HCT116 (cell line): ENCODE results near the gene RAB4B. TPM values are rescaled to one million over a fixed set of nuclear protein-coding genes. Genes with fewer than 3 reads are reported as not detected.

Experiments used
- ATAC-seq: fragments of 200-7000 bp; cut with Tn5 transposase; 2 replicates; pipeline ENCODE4 v1.9.1; 2020; ENCODE audit warnings: mild to moderate bottlenecking, moderate library complexity
- BruUV-seq: library from RNA; stranded (reverse); fragments of 400-500 nt; replicated peaks from 2 replicates; lab custom pipeline; 2021; lab: Mats Ljungman, UMichigan
- CTCF ChIA-PET: fragments of 300-600 bp; sonication (Branson Sonifier 250); formaldehyde crosslinking; loops from one replicate; lab custom pipeline; 2021; ENCODE audit warnings: antibody characterized with exemption; lab: Charles Lee
- POLR2A ChIA-PET: fragments of 300-600, 350-600 bp; sonication (Branson Sonifier 250); formaldehyde crosslinking; loops from one replicate; lab custom pipeline; 2021; ENCODE audit warnings: antibody characterized with exemption; lab: Charles Lee
- RAD21 ChIA-PET, 2 experiments: fragments of 300-600 bp; sonication (Branson Sonifier 250); formaldehyde crosslinking; loops; one replicate each; lab custom pipeline; 2023; ENCODE audit warnings: low total read pairs in 2 of 2; ENCODE audit not compliant: uncharacterized antibody in 2 of 2, unreplicated experiment in 2 of 2, low non-redundant PET in 1 of 2; lab: Charles Lee
- DNase-seq: peaks from one replicate; pipeline ENCODE4 v3.0.0-alpha.2; 2010; ENCODE audit warnings: low read depth, low spot score
- H2AFZ ChIP-seq: fragments of 200-600 bp; shearing (Covaris generic), sonication (generic); 2 replicates; pipeline ENCODE4 v1.6.1; 2017; ENCODE audit warnings: low read depth, mixed run types, mixed read lengths, antibody characterized with exemption, low read length; ENCODE audit not compliant: poor library complexity, severe bottlenecking
- H3K27ac ChIP-seq: 2 replicates; pipeline ENCODE4 v1.5.1; 2012; ENCODE audit warnings: low read depth, low read length
- H3K27me3 ChIP-seq: fragments of 200-600 bp; sonication (generic); 2 replicates; pipeline ENCODE4 v1.6.1; 2016; ENCODE audit warnings: mixed run types, low read length, mixed read lengths; ENCODE audit not compliant: insufficient read depth
- H3K36me3 ChIP-seq, 2 experiments: fragments of 200-500 bp in 1 of 2; fragments of 200-600 bp in 1 of 2; sonication (Bioruptor generic) in 1 of 2; sonication (generic) in 1 of 2; 2 replicates each; pipeline versions ENCODE4 v1.5.1 to v1.6.1; 2014 to 2016; ENCODE audit warnings: low read length in 2 of 2, inconsistent platforms in 1 of 2, mixed read lengths in 1 of 2, mixed run types in 1 of 2; ENCODE audit not compliant: insufficient read depth in 2 of 2, control insufficient read depth in 1 of 2
- H3K4me1 ChIP-seq, 2 experiments: fragments of 200-600 bp in 1 of 2; sonication (generic) in 1 of 2; 2 replicates each; pipeline versions ENCODE4 v1.5.1 to v1.6.1; 2012 to 2017; ENCODE audit warnings: low read length in 2 of 2, inconsistent platforms in 1 of 2, mild to moderate bottlenecking in 1 of 2, mixed read lengths in 1 of 2, mixed run types in 1 of 2, moderate library complexity in 1 of 2; ENCODE audit not compliant: insufficient read depth in 2 of 2, control insufficient read depth in 1 of 2
- H3K4me2 ChIP-seq: fragments of 200-600 bp; sonication (generic); 2 replicates; pipeline ENCODE4 v1.6.1; 2017; ENCODE audit warnings: mixed run types, low read length, mixed read lengths
- H3K4me3 ChIP-seq, 2 experiments: fragments of 200-600 bp in 1 of 2; sonication (generic) in 1 of 2; replicated peaks in 1 of 2; 2 replicates each; pipeline ENCODE4 v1.5.1; 2011 to 2016; ENCODE audit warnings: low read length in 2 of 2, control low read depth in 1 of 2, low read depth in 1 of 2, mild to moderate bottlenecking in 1 of 2, mixed read lengths in 1 of 2, mixed run types in 1 of 2
- H3K79me2 ChIP-seq: fragments of 200-600 bp; sonication (generic); 2 replicates; pipeline ENCODE4 v1.6.1; 2017; ENCODE audit warnings: mild to moderate bottlenecking, mixed run types, low read length, moderate library complexity, mixed read lengths; ENCODE audit not compliant: insufficient read depth
- H3K9ac ChIP-seq: fragments of 200-600 bp; sonication (generic); 2 replicates; pipeline ENCODE4 v1.6.1; 2016; ENCODE audit warnings: low read length, mixed read lengths
- H3K9me2 ChIP-seq: fragments of 200-600 bp; sonication (generic), shearing (Covaris generic); 2 replicates; pipeline ENCODE4 v1.6.1; 2017; ENCODE audit warnings: mixed run types, mild to moderate bottlenecking, moderate library complexity; ENCODE audit not compliant: insufficient read depth
- H3K9me3 ChIP-seq, 2 experiments: fragments of 200-500 bp in 1 of 2; fragments of 200-600 bp in 1 of 2; sonication (Bioruptor generic) in 1 of 2; sonication (generic) in 1 of 2; 2 replicates each; pipeline ENCODE4 v1.6.1; 2014 to 2017; ENCODE audit warnings: low read length in 2 of 2, mixed read lengths in 2 of 2, inconsistent platforms in 1 of 2, low read depth in 1 of 2, mild to moderate bottlenecking in 1 of 2, mixed run types in 1 of 2, moderate library complexity in 1 of 2; ENCODE audit not compliant: control insufficient read depth in 1 of 2, insufficient read depth in 1 of 2
- H4K20me1 ChIP-seq: fragments of 200-600 bp; sonication (generic), shearing (Covaris generic); 2 replicates; pipeline ENCODE4 v1.6.1; 2017; ENCODE audit warnings: mixed run types, mild to moderate bottlenecking, moderate library complexity; ENCODE audit not compliant: insufficient read depth
- ELF1 ChIP-seq: IDR thresholded peaks from 2 replicates; pipeline ENCODE4 v1.6.1; 2012; ENCODE audit warnings: low read depth, borderline replicate concordance
- EZH2 ChIP-seq: fragments of 200-600 bp; sonication (generic); IDR thresholded peaks from 2 replicates; pipeline ENCODE4 v1.6.1; 2017; ENCODE audit warnings: antibody characterized with exemption, mixed run types
- EZH2phosphoT487 ChIP-seq: fragments of 200-600 bp; IDR thresholded peaks from 2 replicates; pipeline ENCODE4 v1.6.1; 2018; ENCODE audit warnings: antibody characterized with exemption, borderline replicate concordance
- FOSL1 ChIP-seq: IDR thresholded peaks from 2 replicates; pipeline ENCODE4 v1.6.1; 2012; ENCODE audit warnings: low read depth
- JUND ChIP-seq: IDR thresholded peaks from 2 replicates; pipeline ENCODE4 v1.6.1; 2012
- MAX ChIP-seq: IDR thresholded peaks from 2 replicates; pipeline ENCODE4 v1.6.1; 2012
- POLR2AphosphoS5 ChIP-seq: IDR thresholded peaks from 2 replicates; pipeline ENCODE4 v1.6.1; 2011; ENCODE audit warnings: mild to moderate bottlenecking, low read depth, low read length, moderate library complexity
- RAD21 ChIP-seq: IDR thresholded peaks from 2 replicates; pipeline ENCODE4 v1.6.1; 2012; ENCODE audit warnings: low read depth, mild to moderate bottlenecking
- REST ChIP-seq: IDR thresholded peaks from 2 replicates; pipeline ENCODE4 v1.6.1; 2012; ENCODE audit warnings: low read depth
- SIN3A ChIP-seq: IDR thresholded peaks from 2 replicates; pipeline ENCODE4 v1.6.1; 2012; ENCODE audit warnings: low read depth
- SRF ChIP-seq: IDR thresholded peaks from 2 replicates; pipeline ENCODE4 v1.6.1; 2012; ENCODE audit warnings: low read depth
- TCF7L2 ChIP-seq: IDR thresholded peaks from 2 replicates; pipeline ENCODE4 v1.7.0; 2011; ENCODE audit warnings: borderline replicate concordance, inconsistent platforms; ENCODE audit not compliant: insufficient read depth, insufficient read length; ENCODE audit errors: extremely low read depth
- YY1 ChIP-seq: IDR thresholded peaks from 2 replicates; pipeline ENCODE4 v1.6.1; 2011; ENCODE audit warnings: low read length, low read depth, moderate library complexity, mild to moderate bottlenecking; ENCODE audit not compliant: insufficient replicate concordance; ENCODE audit errors: extremely low read depth
- ZBTB33 ChIP-seq: IDR thresholded peaks from 2 replicates; pipeline ENCODE4 v1.6.1; 2011; ENCODE audit warnings: mild to moderate bottlenecking, low read length, moderate library complexity; ENCODE audit not compliant: insufficient replicate concordance; ENCODE audit errors: extremely low read depth
- intact Hi-C: fragments of 100-400 bp; cut with micrococcal nuclease; formaldehyde crosslinking; loops from 2 replicates; pipeline ENCODE4 v1.10.0; 2022
- total RNA-seq: library from RNA; stranded (reverse); gene quantifications from one replicate; pipeline ENCODE4 v1.2.1, GENCODE V29; 2021; ENCODE audit not compliant: unreplicated experiment

The RAB4B gene
- total RNA-seq, 1 experiment from 2014 or later = 18.7 TPM

DNA sequence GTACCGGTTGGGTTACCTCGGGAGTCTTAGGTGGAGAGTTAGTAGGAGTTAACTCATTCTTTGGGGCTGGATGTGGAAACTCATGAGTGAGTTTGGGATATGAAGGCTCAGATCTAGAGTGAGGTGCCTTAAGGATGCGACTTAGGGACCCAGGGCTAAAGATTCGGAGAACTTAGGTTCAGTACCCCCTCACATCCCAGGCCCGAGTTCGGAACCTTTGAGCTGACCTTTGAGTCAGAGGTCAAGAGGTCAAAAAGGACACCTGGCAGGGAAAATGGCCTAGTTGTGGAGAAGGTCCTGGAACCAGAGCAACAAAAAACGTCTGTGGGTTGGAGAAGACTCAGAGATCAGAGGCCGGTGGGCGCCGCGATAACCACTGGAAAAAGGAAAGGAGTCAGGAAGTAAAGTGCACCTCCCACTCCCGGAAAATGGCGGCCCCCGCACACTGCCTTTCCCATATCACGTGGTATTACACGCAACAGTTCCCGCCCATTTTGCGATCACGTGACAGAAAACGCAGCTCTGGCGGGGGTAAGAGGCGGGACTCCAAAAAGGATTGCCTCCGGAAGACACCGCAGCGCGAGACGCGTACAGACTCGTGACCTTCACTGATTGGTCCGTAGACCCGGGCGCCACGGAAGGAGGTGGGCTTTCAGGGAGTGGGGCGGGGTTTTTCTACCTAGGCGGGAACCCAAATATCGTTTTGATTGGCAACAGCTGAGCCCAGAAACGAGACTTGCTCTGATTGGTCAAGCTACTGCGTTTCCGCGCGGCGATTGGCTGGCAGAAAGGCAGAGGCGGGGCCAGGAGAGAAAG lies 27.8 kb upstream of the RAB4B start, which contains the start of gene ACTMAP (continued):
- no peak for TF ChIP-seq EZH2phosphoT487
- TF ChIP-seq TCF7L2 = peak; percentile 58
- peak; percentile 74 for TF ChIP-seq POLR2AphosphoS5
- TF ChIP-seq YY1 = peak; percentile 96

DNA sequence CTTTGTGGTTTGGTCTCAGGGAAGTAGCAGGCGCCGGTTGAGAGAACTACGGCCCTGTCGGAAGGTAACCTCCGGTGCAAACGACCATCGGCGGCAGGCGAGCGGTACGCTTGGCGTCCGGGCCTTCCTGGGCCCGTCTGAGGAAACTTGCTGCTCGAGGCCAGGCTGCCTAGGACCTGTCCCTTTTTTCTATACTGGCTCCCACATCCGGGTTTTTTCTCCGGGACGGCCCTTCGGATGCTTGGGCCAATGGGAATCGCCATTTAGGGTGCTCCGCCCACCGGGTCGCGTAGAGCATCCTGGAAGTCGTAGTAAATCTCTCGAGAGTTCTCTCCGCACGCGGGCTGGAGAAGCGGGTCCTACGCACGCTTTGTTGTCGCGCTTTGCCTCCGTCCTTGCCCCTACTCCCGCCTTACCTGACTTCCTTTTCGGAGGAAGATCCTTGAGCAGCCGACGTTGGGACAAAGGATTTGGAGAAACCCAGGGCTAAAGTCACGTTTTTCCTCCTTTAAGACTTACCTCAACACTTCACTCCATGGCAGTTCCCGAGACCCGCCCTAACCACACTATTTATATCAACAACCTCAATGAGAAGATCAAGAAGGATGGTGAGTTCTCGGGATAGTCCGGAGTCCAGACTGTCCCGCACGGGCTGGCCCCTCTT lies 27.0 kb upstream of the RAB4B start, which contains the start of gene SNRPA:
Gene SNRPA, plus strand, starts transcription at position 330 of the 664 bp plus-strand sequence. Its CDS starts 206 bp downstream, at position 536.
- BruUV-seq = no TSS peak
- no peak for TF ChIP-seq RAD21
- no peak for TF ChIP-seq TCF7L2
- TF ChIP-seq EZH2 = no peak
- peak; percentile 91 for TF ChIP-seq MAX
- no peak for TF ChIP-seq REST
- TF ChIP-seq ELF1 = peak; percentile 69; the same call in 1 of the 2 replicates
- no peak for TF ChIP-seq FOSL1
- peak; percentile 39; the same call in 1 of the 2 replicates for TF ChIP-seq SRF
- no peak for TF ChIP-seq JUND
- no peak for TF ChIP-seq EZH2phosphoT487
- peak; percentile 88 for TF ChIP-seq ZBTB33
- TF ChIP-seq SIN3A = 0 out of 2 replicates have a peak, but pooled peaks have one; percentile 63

More for the DNA sequence above, 27.0 kb upstream of the RAB4B start, which contains the start of gene SNRPA:
- RAD21 ChIA-PET = interaction anchor here in 1 of 2 experiments (0.7 kb wide), 1 partner anchor 88 kb away, joined by 3 read pairs; no protein-coding TSS in a partner anchor
- H3K4me3 ChIP-seq = peak within 1 kb of the TSS; percentile 67 to 81
- CTCF ChIA-PET = interaction anchor here (0.9 to 1.5 kb wide), 5 partner anchors 27 to 88 kb away, joined by 4 to 9 read pairs (median 6); partner anchors contain the start of genes EGLN2 and RAB4B
- H3K79me2 ChIP-seq = peaks cover 50% of the 10 kb centered on the region
- POLR2A ChIA-PET = interaction anchor here (0.8 to 2.6 kb wide), 12 partner anchors 8 to 104 kb away, joined by 3 to 24 read pairs (median 4); partner anchors contain the start of genes COQ8B, EGLN2, ITPKC and RAB4B
- H3K9me2 ChIP-seq = no peaks in the 10 kb centered on the region
- no peak within 1 kb of the TSS for H2AFZ ChIP-seq
- H3K4me2 ChIP-seq = peak within 1 kb of the TSS; percentile 95
- H3K9me3 ChIP-seq = no peaks in the 10 kb centered on the region
- H3K36me3 ChIP-seq = peaks cover 7 to 31% of the 10 kb centered on the region in 2 experiments; a peak in 3 of 4 replicates
- intact Hi-C loops = loop anchor here (2.0 kb wide), 2 partner anchors 34 to 48 kb away; partner anchors contain the start of genes COQ8B, EGLN2 and ITPKC
- no peaks in the 10 kb centered on the region for H3K27me3 ChIP-seq
- H3K27ac ChIP-seq = peak within 1 kb of the TSS; percentile 90
- DNase-seq (peak; percentile 97), ATAC-seq (peak; percentile 77)
- peak within 1 kb of the TSS; percentile 99 for H3K9ac ChIP-seq
- H3K4me1 ChIP-seq = peaks cover 16 to 38% of the 10 kb centered on the region in 2 experiments; a peak in 3 of 4 replicates
- no peaks in the 10 kb centered on the region for H4K20me1 ChIP-seq
